ENCODE data around the gene TBC1D4.

DNA sequence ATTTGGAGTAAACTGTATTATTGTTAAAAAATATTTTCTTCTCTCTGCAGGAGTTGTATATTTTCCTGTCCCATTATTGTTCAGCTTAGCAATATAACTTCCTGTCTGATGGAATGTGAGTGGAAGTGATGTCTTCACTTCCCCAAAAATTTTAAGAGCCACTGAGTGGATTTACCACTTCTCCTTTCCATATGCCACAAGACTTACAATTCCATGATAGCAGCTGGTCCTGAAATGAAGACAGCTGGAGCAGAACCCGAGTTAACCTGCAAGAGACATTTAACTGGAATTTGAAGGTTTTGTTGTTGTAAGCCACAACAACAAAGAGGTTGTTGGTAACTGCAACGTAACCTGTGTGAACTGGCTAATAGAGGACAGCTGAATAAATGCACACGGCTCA lies 23.4 kb upstream of the TBC1D4 start:
- TF ChIP-seq EP300 (conservative IDR thresholded peaks at IDR 0.05; ENCODE audit: poor library complexity, severe bottlenecking) (no peak), CTCF (IDR thresholded peaks at IDR 0.05; ENCODE audit: poor library complexity, severe bottlenecking) (no peak), TAF1 (IDR thresholded peaks at IDR 0.05; ENCODE audit: low read depth) (no peak), POLR2AphosphoS5 (IDR thresholded peaks at IDR 0.05) (no peak), EZH2 (IDR thresholded peaks at IDR 0.05; ENCODE audit: borderline replicate concordance, insufficient read depth, low read length, poor library complexity, severe bottlenecking) (no peak), MXI1 (conservative IDR thresholded peaks at IDR 0.05; ENCODE audit: poor library complexity, severe bottlenecking) (no peak), RAD21 (conservative IDR thresholded peaks at IDR 0.05) (no peak)
- TF ChIP-seq, protein P1, sequence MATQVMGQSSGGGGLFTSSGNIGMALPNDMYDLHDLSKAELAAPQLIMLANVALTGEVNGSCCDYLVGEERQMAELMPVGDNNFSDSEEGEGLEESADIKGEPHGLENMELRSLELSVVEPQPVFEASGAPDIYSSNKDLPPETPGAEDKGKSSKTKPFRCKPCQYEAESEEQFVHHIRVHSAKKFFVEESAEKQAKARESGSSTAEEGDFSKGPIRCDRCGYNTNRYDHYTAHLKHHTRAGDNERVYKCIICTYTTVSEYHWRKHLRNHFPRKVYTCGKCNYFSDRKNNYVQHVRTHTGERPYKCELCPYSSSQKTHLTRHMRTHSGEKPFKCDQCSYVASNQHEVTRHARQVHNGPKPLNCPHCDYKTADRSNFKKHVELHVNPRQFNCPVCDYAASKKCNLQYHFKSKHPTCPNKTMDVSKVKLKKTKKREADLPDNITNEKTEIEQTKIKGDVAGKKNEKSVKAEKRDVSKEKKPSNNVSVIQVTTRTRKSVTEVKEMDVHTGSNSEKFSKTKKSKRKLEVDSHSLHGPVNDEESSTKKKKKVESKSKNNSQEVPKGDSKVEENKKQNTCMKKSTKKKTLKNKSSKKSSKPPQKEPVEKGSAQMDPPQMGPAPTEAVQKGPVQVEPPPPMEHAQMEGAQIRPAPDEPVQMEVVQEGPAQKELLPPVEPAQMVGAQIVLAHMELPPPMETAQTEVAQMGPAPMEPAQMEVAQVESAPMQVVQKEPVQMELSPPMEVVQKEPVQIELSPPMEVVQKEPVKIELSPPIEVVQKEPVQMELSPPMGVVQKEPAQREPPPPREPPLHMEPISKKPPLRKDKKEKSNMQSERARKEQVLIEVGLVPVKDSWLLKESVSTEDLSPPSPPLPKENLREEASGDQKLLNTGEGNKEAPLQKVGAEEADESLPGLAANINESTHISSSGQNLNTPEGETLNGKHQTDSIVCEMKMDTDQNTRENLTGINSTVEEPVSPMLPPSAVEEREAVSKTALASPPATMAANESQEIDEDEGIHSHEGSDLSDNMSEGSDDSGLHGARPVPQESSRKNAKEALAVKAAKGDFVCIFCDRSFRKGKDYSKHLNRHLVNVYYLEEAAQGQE (IDR thresholded peaks at IDR 0.05; ENCODE audit: borderline replicate concordance) = no peak
